Stimulated activated CD8-positive, alpha-beta memory T cell treated with anti-CD3 and anti-CD28 coated beads, Interleukin-15, amount 100 ng/mL, for 1 hour (primary cell): ENCODE measurements around the gene UQCR11.

Source experiments
- DNase-seq: peaks from one replicate; pipeline ENCODE4 v3.0.0-alpha.2; 2020; ENCODE audit warnings: low read depth

Gene UQCR11

DNA sequence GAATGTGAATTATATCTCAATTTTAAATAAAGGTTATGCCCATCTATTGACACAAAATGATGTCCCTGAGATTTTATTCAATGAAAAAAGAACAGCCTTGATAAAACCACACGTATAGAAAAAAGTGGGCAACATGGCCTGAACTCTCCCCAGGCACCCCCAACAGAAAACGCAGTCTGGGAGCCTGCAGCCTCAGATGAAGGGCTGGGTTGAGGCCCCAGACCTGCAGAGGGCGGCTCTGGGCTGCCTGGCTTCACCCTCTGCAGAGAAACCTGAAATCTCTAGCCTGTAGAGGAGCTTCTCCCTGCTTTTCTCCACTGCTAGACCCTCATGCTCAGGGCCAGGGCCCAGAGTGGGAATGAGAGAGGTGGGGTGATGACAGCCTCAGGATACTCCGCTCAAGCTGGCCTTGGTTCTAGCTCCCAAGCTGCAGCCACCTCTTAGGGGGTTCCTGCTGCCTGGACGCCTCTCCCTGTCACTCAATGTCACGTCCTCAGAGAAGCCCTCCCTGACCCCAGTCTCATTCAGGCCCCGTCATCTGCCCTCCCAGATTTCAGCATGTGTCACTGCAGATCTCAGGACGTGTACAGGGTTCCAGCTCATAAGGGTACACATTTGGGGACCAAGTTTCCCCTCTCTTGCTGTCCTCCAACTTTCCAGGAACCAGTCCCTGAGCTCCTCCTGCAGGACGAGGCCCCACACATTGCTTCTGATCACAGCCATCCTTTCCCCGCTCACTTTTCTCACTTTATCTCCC lies 14.4 kb downstream of the UQCR11 start:
- no peak for DNase-seq

DNA sequence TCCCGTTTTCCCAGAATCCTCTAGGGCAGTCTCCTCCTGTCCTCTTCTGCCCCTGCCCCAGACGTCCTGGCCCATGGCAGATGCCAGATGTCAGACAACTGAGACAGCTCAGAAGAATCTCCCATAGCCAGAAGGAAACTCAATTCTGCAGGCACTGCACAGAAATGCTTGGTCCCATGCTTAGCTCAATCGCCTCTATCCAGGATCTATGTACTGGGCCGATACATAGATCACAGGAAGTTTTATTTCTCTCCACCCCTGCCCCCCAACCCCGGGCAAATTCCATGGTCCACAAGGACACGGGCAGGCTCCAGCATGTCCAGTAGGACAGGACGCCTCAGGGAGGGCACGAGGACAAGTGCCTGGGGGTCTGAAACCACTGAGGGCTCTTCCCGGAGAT lies 17.4 kb downstream of the UQCR11 start:
- no peak for DNase-seq

- no peak for DNase-seq
These were observed 20.1 kb downstream of the UQCR11 start for GRCh38 chr19:1585243-1585580.

- DNase-seq, result no peak
These were observed 20.6 kb downstream of the UQCR11 start for GRCh38 chr19:1584500-1585242.

GRCh38 chr19:1582201-1582600 lies 23.1 kb downstream of the UQCR11 start:
- no peak for DNase-seq

GRCh38 chr19:1580957-1581356 lies 24.3 kb downstream of the UQCR11 start:
- no peak for DNase-seq

DNA sequence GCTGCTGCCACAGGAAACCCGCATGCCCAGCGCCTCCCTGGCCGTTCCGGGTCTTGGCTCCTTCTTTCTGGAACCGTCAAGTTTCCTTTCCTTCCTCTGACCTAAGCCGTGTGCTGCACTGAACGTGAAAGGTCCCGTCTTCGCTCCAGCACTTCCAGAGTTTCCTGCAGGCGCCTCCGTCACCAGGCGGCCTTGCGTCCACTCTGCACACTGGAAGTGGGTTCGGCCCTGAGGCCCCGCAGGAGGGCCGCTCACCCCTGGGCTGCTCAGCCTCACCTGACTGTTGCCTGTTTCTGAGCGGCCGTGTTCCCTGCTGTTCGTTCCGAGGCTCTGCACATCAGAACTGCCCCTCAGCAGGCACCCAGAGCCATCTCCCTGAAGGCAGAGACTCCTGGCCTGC lies 24.9 kb downstream of the UQCR11 start:
- DNase-seq, result no peak

DNA sequence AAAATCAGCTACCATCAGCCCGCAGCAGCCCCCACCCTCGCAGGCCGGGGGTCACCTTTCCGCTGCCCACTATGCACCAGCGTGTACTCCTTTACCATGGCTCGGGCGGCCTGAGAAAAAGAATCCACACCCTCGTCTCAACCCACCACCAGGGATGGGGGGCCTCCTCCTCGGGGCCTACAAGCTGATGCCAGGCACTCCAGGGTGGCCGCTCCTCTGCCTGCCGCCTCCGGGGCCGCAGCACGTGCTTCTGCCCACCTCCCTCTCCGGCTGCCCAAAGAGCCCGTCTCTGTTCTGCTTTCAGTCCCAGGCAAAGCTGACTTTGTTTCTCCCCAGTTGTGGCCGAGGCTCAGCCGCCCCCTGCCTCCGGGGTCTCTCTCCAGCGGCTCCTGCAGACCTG lies 26.0 kb downstream of the UQCR11 start:
- no peak for DNase-seq

GRCh38 chr19:1577929-1578618 lies 27.2 kb downstream of the UQCR11 start:
- DNase-seq, result no peak

- no peak for DNase-seq
These were observed 28.0 kb downstream of the UQCR11 start for GRCh38 chr19:1577090-1577928.

- DNase-seq, result no peak
These were observed 28.8 kb downstream of the UQCR11 start for GRCh38 chr19:1576242-1577089.

GRCh38 chr19:1575323-1576241 lies 29.7 kb downstream of the UQCR11 start:
- no peak for DNase-seq

DNA sequence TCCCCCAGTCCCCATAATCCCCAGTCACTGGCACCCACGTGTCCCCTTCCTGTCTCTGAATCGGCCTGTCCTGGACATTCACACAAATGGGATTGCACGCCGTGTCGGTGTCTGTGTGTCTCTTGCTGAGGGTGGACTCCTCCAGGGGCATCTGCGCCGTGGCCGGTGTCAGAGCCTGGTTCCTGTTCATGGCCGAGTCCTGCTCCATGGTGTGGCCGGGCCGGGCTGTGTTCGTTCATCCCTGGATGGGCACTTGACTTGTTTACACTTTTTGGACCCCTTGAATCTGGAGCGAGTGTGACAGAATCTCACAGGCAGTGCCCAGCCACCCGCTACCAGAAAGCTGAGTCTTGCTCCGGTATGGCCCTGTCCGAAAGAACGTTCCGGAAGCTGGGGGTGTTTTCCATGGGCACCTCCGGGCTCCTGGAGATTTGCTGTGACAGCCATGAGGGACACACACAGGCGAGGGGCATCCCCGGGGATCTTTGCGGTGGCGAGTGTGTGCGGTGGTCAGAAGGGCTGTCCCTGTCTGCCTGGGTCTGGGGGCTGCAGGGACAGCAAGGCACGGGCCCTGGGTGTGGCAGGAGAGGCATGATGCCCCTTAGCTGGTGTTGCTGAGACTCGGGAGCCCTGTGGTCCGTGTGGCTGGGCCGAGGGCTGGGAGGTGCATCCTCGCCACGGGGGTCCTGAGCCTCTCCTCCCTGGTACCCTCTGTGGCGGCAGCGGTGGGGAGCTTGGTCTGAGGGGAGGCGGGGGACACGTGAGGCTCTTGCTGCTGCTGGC lies 30.7 kb downstream of the UQCR11 start:
- DNase-seq, result no peak

GRCh38 chr19:1572795-1573194 lies 32.5 kb downstream of the UQCR11 start:
- no peak for DNase-seq

DNA sequence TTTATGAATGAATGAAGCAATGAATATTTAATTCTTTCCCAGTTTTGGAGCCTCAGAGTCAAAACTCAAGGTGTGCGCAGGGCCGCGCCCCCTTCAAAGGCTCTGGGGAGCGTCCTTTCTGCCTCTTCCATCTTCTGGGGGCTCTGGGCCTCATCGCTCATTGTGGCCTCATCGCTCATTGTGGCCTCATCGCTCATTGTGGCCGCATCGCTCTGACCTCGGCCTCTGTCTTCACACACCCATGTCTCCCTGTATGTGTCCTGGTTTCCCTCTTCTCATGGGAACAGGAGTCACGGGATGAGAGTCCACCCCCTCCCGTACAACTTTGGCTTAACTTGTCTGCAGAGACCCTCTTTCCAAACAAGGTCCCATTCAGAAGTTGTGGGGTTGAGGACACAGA lies 33.9 kb downstream of the UQCR11 start:
- DNase-seq, result no peak

DNA sequence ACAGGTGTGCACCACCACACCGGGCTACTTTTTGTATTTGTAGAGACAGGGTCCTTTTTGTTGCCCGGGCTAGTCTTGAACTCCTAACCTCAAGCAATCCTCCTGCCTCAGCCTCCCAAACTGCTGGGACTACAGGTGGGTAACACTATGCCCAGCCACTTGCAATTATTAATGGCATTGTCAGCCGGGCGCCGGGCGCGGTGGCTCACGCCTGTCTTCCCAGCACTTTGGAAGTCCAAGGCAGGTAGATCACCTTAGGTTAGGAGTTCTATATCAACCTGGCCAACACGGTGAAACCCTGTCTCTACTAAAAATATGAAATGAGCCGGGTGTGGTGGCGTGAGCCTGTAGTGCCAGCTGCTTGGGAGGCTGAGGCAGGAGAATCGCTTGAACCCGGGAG lies 34.4 kb downstream of the UQCR11 start:
- DNase-seq, result no peak

GRCh38 chr19:1569997-1570396 lies 35.3 kb downstream of the UQCR11 start:
- DNase-seq, result no peak

DNA sequence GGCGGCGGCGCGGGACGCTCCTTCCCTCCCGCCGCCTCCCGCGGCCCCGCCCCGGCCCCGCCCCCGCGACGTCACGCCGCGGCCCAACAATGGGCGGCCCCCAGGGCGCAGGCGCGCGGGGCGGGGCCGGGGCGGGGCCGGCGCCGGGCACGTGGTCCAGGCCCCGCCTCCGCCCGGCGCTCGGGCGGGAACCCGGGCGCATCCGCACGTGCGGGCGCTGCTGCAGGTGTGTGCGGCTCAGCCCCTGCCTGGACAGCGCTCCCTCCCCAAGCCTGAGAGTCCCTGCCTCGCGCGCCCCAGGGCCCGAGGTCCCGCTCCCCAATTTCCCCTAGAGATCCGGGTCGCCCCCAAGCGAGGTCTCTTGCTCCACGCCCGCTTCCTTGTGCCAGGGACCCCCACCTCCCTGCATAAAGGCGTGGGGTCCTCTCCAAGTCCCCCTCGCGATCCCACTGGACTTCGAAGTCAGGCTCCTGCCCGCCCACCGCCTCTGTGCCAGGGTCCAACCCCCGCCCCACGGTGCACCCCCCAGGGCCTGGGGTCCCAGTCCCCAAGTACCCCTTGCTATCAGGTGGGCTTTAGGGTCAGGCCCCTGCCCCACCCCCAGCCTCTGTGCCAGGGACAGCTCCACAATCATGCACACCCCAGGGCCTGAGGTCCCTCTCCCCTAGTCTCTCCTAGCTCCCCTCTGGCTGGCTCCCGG lies 36.8 kb downstream of the UQCR11 start, which contains the start of gene MEX3D:
Gene MEX3D (minus strand): TSS at position 6 of the 700 bp plus-strand sequence. CDS start 267 bp downstream, outside the sequence.
- peak; percentile 54 for DNase-seq

DNA sequence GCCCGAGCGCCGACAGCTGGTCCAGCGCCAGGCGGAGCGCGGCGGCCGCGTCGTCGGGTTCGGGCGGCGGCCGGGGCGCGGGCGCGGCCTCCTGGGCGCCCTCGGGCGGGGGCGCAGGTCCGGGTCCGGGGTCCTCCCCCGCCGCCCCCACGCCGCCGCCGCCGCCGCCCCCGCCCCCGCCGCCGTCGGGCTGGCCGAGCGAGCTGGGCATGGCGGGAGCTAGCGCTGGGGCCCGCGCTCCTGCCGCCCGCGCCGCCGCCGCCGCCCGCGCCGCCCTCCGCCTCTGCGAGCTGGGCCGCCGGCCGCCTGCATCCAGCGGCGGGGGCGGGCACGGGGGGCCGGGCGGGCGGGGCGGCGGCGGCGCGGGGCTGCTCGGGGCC lies 37.4 kb downstream of the UQCR11 start:
- no peak for DNase-seq
